Dedifferentiated amniotic fluid mesenchymal stem cell (primary cell): ENCODE data around the gene GAST.
"Not testable (repeated sequence)": the region's sequence is repeated elsewhere in the genome, so short reads cannot be mapped to it uniquely, and the experiment has no call there.

ENCODE experiments used
- DNase-seq: peaks from one replicate; pipeline ENCODE4 v3.0.0-alpha.2; 2016; ENCODE audit errors: extremely low spot score

The GAST gene

DNA sequence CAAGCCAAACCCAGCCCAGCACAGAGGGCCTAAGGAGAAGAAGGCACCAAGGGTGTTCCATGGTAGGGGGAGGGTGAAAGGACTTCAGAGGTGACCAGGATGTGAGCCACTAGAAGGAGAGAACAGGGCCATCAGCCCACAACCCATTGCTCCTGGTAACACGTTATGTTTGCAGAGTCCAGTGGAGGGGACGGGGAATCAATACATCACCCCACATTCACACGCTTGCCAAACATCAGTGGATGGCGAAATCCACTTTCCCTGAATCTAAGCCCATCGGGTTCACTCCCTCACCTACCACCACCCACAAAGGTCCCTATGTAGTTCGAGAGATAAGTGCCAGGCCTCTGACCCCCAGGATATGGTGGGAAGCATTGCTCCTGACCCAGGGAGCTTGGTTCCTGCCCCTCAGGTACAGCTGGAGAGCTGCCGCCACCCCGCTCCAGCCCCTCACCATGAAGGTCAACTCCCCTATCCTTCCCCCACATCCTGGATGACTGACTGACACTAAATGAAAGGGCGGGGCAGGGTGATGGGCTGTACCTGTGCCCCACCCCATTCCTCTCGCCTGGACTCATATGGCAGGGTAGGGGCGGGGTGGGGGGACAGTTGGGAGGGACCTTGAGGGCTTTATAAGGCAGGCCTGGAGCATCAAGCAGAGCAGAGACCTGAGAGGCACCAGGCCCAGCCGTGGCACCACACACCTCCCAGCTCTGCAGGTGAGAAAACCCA is at the start of gene GAST:
GAST (plus strand) TSS at position 663 of the 732 bp plus-strand sequence. CDS start 3,106 bp downstream, outside the sequence.
- DNase-seq = no peak

- DNase-seq = no peak
Measured at GRCh38 chr17:41663451-41664171, 48.5 kb upstream of the GAST start.

DNA sequence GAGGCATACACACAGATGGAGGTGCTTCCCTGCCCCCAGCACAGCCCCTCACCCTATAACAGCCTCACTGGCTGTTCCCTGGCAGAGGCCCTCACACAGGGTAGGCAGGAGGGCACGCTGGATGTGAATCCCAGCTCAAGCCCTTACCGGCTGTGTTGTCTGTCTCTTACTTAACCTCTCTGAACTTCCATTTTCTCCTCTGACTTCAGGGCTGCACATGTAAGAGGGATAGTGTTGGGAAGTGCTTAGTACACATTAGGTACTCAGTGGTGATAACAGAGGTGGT is 48.0 kb upstream of the GAST start:
- no peak for DNase-seq

- DNase-seq = no peak
Measured at GRCh38 chr17:41664587-41665565, 47.3 kb upstream of the GAST start.

- DNase-seq = peak; percentile 68
Measured at GRCh38 chr17:41665566-41666236, 46.4 kb upstream of the GAST start.

DNA sequence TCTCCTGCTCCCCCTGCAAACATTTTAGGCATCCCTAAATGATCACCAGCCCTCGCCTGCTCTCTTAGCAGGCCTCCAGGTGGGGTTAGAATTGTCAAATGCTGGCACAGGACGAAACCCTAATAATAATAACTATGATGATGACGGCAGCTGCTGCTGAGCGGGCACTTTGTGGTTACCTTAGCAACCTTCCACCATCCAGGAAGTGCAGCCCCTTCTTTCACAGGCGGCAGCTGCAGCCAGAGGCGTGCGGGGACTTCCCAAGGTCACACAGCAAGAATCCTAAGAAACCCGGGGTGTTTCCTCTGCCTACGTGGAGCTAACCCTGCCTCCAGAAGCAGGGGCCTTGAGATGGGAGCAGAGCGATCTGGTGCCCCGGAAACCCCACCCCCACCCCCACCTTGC is 45.9 kb upstream of the GAST start:
- DNase-seq = no peak

DNA sequence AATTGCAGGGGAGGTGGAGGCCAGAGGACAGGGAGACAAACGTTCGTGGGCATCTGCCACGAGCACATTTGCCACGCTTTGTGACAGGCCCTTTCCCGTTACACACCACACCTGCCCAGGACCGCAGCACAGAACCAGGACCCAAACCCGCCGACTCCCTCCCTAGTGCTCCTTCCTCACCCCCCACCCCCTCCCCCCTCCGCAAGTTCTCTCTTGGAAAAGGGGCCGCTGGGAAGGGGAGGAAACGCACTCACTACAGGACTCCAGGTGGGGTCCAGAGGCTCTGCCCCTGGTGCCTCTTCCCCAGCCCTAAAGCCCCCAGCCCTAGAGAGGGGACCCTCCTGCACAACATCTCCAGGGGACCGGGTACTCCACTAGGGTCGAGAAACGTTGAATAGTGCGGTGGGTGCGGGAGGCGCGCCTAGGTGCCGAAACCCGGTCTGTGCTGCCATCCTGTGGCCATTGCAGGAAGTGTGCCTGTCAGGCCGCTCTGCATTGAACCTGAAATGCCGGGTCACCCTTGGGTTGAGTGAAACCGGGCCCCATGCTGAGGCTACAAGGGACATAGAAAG is 45.3 kb upstream of the GAST start:
- DNase-seq = peak; percentile 60

- no peak for DNase-seq
Measured at GRCh38 chr17:41667280-41668041, 44.7 kb upstream of the GAST start.

DNA sequence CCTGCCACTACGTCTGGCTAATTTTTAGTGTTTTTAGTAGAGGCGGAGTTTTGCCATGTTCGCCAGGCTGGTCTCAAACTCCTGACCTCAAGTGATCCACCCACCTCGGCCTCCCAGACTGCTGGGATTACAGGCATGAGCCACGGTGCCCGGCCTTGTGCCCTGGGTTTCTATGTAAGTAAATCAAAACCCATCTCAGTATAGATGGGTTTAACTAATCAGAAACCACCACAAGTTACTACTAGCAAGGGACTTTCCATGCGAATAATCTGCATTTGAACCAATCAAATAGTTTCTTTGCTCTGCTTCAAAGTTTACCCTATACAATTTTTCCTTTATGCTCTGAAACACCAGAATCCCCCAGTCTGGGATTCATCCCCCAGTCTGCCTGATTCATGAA is 40.0 kb upstream of the GAST start:
- DNase-seq = no peak

DNA sequence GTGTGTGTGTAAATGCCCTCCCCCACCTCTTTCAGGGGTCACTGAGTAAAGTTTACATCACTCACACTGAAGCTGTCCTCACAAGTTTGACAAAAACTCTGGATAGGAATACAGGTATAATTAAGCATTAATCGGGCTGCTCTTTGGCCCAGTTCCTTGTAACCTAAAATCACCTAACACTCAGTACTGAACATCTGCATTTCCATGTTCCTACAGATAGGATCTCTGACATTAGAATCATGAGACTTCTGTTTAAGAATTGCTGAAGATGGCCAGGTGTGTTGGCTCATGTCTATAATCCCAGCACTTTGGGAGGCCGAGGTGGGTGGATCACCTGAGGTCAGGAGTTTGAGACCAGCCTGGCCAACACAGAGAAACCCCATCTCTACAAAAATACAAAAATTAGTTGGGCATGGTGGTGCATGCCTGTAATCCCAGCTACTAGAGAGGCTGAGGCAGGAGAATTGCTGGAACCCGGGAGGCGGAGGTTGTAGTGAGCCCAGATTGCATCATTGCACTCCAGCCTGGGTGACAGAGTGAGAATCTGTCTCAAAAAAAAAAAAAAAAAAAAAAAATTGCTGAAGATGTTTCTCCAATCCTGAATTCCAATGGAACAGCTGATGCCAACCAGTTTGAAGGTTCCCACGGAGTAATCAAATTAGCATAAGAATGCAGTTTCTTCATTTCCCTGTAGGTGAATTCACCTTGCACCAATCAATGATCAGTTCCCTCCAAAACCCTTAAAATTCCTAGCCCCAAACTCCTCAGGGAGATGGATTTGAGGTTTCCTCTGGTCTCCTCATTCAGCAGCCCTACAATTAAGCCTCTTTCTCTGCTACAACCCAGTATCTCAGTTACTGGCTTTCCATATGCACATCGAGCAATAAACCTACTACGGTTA is 36.7 kb upstream of the GAST start:
- not testable (repeated sequence) for DNase-seq

GRCh38 chr17:41676058-41676419 is 36.1 kb upstream of the GAST start:
- DNase-seq = no peak

- no peak for DNase-seq
Measured at GRCh38 chr17:41678411-41678906, 33.7 kb upstream of the GAST start.

DNA sequence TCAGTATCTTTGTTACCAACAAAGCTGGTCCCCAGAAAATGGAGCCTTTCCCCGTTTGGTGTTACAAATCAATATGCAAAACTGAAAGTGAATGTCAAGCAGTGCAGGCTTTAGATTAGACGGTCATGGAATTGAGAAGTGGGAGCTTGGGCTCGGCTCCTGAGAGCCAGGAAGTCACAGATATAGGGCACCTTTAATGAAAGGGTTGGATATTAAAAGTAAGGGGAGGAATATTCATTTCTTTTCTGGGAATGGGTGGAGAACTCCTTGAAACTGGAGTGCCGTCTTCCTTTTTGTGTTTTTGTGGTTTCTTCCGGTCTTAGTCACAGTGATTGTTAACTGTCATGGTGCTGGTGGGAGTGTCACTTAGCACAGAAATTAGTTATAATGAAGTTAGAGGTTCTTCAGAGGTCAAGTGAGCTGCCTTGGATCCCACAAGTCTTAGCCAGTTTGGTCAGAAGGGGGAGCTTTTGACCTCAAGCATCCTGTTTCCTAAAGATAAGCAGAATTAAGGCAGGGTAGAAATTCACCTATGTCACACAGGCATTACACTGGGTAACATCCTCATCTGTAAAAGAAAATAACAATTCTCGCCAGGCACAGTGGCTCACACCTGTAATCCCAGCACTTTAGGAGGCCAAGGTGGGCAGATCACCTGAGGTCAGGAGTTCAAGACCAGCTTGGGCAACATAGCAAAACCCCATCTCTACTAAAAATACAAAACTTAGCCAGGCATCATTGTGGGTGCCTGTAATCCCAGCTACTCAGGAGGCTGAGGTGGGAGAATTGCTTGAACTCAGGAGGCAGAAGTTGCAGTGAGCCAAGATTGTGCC is 33.0 kb upstream of the GAST start:
- DNase-seq = no peak

GRCh38 chr17:41679740-41680425 is 32.2 kb upstream of the GAST start:
- DNase-seq = no peak

DNA sequence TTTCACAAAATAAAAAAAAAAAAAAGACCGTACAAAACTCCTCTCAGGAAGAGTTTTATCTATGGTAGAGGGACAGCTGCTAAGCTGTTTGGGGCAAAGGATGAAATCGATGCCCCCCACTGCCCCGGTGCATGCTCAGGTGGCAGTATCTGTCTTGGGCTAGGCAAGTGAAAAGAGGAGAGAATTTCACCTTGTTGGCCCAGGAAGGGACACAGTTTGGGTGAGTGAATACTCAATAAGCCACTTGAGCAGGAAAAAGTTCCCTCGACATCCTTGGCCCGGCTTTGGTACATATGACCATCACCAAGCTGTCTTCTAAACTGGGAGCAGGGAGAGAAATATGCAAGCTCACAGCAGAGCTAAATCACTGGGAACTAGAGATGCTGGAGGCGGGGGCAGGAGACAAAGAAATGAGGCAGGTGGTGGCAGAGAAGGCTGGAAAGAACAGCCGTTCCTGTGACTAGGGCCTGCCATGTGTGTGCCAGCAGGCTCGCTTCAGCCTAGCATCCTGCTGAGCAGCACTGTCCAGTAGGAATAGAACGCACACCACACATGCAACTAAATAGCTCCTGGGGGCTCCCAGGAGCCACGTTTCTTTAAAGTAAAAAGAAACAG is 31.6 kb upstream of the GAST start:
- DNase-seq = no peak

DNA sequence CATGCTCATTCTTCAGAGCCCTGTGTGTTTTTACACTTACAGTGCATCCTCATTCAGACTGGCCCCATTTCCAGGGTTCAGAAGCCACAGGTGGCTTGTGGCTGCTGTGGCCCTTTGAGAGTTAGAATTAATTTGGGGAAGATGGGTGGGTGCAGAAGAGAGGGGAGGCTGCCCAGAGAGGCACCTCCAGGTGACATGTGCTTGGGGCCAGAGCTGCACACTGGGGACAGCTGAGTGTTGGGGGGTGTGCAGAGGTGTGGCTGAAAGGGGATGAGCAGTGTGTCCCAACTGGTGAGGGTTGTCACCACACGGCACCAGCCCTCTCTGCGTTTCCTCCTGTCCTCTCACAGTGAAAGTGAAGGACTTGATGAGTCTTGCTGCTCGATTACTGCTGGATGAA is 30.4 kb upstream of the GAST start:
- DNase-seq = no peak

GRCh38 chr17:41682631-41683030 is 29.5 kb upstream of the GAST start:
- DNase-seq = no peak
